ENCODE data around the gene TMEM267.

DNA sequence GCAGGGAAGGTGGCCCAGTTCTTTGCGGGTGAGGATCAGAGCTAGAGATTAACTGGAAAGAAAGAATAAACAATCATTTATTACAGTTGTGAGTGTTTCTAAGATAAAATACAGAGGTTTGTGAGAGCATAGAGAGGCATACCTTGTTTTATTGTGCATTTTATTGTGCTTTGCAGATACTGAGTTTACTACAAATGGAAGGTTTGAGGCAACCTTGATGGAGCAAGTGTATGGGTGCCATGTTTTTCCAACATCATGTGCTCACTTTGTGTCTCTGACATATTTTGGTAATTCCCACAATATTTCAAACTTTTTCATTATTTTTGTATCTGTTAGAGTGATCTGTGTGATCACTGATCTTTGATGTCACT is 32.0 kb upstream of the TMEM267 start:
- TF ChIP-seq, protein P1, sequence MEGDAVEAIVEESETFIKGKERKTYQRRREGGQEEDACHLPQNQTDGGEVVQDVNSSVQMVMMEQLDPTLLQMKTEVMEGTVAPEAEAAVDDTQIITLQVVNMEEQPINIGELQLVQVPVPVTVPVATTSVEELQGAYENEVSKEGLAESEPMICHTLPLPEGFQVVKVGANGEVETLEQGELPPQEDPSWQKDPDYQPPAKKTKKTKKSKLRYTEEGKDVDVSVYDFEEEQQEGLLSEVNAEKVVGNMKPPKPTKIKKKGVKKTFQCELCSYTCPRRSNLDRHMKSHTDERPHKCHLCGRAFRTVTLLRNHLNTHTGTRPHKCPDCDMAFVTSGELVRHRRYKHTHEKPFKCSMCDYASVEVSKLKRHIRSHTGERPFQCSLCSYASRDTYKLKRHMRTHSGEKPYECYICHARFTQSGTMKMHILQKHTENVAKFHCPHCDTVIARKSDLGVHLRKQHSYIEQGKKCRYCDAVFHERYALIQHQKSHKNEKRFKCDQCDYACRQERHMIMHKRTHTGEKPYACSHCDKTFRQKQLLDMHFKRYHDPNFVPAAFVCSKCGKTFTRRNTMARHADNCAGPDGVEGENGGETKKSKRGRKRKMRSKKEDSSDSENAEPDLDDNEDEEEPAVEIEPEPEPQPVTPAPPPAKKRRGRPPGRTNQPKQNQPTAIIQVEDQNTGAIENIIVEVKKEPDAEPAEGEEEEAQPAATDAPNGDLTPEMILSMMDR (IDR thresholded peaks at IDR 0.05), result no peak
- no peak for TF ChIP-seq POLR2A (IDR thresholded peaks at IDR 0.05)
